Transverse colon (tissue), 4 donors: ENCODE measurements around the gene ZNF425.

Source experiments
- POLR2A ChIP-seq: fragments of 450-650 bp; IDR thresholded peaks from one replicate; pipeline ENCODE4 v1.6.1; 2016; ENCODE audit warnings: antibody characterized with exemption, mild to moderate bottlenecking, moderate library complexity
- POLR2AphosphoS5 ChIP-seq, 3 donors: sonication (generic); formaldehyde crosslinking; IDR thresholded peaks; one replicate each; pipeline ENCODE4 v1.6.1; 2016; ENCODE audit warnings: antibody characterized with exemption in 3 of 3
- TF ChIP-seq, protein P1 (sequence below), 5 experiments: fragments of 200-600 bp in 3 of 5; fragments of 450-650 bp in 2 of 5; sonication (generic) in 3 of 5; IDR thresholded peaks; 1 replicate in 2 of 5; 2 replicates in 3 of 5; pipeline ENCODE4 v1.5.1; 2016 to 2017; ENCODE audit warnings: antibody characterized with exemption in 5 of 5, inconsistent platforms in 3 of 5, mild to moderate bottlenecking in 2 of 5, moderate library complexity in 1 of 5

DNA sequence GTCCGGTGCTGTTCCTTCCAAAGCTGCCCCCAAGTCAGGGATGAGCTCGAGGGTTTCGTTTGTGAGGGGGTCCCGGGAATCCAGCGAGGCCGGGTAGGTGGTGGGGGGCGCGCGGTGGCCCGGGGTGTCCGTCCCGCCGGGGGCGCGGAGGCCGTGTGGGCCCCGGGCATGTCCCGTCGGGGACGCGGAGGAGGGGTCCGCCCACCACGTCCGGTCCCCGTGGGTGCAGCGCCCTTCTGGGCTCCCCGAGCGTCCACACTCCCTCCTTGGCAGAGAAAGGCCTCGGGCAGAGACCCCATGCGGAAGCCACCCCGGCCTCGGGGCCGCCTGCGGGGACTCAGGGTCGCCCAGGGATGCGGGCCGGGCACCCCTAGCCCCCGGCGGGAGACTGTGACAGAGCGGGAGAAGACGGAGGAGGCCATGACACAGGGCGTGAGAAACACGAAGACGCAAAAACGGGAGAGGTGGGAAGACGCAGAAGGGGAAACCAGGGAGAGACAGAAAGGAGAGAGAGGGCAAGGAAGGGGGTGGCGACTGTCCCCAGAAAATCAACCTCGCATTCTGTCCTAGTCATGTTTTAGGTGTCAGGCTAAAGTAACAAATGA lies 640 bp upstream of the ZNF425 start:
- TF ChIP-seq, protein P1, sequence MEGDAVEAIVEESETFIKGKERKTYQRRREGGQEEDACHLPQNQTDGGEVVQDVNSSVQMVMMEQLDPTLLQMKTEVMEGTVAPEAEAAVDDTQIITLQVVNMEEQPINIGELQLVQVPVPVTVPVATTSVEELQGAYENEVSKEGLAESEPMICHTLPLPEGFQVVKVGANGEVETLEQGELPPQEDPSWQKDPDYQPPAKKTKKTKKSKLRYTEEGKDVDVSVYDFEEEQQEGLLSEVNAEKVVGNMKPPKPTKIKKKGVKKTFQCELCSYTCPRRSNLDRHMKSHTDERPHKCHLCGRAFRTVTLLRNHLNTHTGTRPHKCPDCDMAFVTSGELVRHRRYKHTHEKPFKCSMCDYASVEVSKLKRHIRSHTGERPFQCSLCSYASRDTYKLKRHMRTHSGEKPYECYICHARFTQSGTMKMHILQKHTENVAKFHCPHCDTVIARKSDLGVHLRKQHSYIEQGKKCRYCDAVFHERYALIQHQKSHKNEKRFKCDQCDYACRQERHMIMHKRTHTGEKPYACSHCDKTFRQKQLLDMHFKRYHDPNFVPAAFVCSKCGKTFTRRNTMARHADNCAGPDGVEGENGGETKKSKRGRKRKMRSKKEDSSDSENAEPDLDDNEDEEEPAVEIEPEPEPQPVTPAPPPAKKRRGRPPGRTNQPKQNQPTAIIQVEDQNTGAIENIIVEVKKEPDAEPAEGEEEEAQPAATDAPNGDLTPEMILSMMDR (IDR thresholded peaks at IDR 0.05), result no peak
- no peak for TF ChIP-seq POLR2A
- TF ChIP-seq POLR2AphosphoS5 (IDR thresholded peaks at IDR 0.05), result no peak
